Stimulated activated CD8-positive, alpha-beta memory T cell treated with anti-CD3 and anti-CD28 coated beads, Interleukin-2, amount 100 ng/mL, for 48 hours (primary cell): ENCODE results near the gene STPG2.

Experiments
- DNase-seq, 2 donors: peaks; one replicate each; pipeline ENCODE4 v3.0.0-alpha.2; 2020; ENCODE audit warnings: low read depth in 2 of 2

Gene STPG2

DNA sequence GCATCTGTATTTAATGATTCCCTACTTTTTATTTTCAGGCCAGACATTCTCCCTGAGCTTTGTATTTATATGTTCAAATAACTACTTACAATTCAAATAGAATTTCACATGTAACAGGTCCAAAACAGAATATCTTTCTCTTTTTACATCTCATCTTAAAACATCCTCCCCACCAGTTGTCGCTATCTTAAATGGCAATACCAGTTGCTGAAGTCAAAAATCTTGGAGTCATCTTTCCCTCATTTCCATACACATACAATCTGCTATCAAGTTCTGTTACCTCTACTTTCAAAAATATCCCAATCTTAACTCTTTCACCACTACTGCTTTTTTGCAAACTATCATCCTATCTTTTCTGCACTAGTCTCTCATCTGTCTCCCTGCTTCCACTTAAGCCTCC is 330.5 kb downstream of the STPG2 start:
- no peak for DNase-seq

- no peak for DNase-seq
Measured at GRCh38 chr4:97786306-97786920, 356.9 kb downstream of the STPG2 start.

- DNase-seq: no peak
Measured at GRCh38 chr4:97778174-97778573, 365.1 kb downstream of the STPG2 start.

DNA sequence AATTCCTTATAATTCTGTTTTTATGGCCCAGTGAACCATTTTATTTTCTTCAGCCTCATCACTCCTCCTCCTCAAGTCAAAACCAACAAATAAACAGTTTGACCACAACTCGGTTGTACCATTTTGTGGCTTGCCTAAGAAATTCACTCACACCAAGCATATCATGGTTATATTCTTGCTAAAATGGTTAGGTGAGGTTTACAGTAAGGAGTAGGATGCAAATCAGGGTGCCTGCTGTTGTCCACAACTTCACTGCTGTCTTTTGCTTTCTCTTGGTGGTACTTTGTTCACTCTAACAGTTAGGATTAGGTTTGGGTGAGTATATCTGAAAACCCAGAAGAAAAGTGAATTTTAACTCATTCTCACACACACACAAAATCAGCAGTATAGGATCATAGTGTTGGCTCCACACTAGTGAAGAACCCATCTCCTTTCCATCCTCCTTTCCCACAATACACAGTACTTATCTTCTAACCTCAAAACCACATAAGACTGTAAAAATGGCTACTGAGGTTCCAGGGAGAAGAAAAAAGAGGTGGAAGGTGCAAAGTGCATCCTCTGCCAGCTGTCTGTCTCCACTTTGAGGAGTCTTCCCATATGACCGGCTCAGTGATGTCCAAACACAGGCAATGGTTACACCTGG is 368.8 kb downstream of the STPG2 start:
- no peak for DNase-seq

- DNase-seq: no peak
Measured at GRCh38 chr4:97770222-97770621, 373.1 kb downstream of the STPG2 start.

DNA sequence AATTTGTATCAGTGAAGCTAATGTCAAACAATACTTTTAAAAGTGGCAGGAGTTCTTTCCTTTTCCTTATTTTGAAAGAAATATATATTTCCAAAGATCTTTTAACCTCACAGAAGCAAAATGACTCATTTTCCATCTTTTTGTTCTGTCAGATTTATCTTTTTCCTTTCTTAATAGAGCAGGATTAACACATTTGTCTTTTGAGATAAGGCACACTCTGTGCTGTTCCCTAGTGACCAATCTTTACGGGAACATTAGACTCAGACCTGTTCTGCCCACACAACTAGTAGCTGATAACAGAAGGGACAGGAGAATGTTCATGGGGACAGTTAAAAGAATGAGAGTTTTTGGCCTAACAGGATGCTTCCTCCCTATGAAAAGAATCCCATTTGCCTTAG is 381.2 kb downstream of the STPG2 start:
- DNase-seq: no peak

DNA sequence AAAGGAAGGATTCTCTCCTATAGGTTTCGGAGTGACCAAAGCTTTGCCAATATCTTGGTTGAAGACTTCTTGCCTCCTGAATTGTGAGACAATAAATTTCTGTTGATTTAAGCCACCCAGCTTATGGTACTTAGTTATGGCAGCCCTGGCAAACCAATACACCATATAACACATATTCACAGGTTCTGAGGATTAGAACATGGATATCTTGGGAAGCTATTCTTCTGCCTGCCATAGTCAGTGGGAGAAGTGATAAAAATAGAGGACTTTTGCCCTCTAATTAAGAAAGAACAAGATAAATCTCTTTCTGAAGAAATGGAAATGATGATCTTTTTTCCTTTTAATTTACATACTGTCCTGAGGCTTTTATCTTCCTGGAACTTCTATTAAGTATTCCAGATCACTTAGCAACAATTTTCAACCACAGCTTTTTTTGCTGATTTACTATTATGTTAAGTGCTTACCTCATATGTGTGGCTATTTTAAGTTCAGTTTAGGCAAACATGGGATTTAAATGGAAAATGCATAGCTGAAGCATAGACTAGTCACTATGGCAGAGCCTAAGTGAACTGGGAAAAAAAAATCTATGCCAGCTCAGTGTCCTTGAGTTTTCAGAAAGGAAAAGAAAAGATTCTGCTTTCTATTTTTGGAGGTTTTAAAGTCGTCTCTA is 381.7 kb downstream of the STPG2 start:
- no peak for DNase-seq

DNA sequence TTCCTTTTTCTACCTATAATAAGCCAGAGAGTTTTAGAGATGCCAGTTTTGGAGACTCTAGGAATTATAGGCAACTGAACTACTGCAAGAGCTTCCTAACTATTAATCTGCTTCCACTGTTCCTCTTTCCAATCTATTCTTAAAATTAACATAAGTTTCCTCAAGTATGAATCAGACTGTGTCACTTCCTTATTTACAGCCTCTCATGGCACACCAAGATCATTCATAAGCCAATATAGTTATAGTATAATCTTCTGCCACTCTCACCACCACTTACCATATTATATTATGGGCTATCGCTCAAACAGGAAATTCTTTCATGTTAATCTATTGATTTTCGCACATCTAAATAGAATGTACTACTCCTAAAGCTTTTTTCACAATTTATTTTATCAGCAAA is 383.5 kb downstream of the STPG2 start:
- DNase-seq: no peak

DNA sequence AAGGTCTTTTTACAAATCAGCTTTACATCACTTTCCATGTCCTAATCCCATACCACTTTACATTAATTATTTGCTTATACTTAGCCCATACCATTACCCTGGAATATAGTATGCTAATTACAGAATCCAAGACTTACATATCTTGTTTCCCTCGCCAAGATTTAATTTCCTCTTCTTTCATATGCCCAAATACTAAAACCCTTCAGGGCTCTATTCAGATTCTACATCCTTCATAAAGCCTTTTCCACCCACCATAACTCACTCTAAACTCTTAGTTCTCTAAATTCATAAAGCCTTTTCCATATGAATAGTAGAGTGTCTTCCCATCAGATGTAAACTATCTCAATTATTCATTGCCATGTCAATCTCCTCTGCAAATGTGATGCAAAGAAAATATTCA is 390.7 kb downstream of the STPG2 start:
- DNase-seq: no peak

GRCh38 chr4:97747945-97748344 is 395.3 kb downstream of the STPG2 start:
- DNase-seq: no peak

GRCh38 chr4:97720869-97721432 is 422.3 kb downstream of the STPG2 start:
- no peak for DNase-seq

GRCh38 chr4:97691111-97691605 is 452.1 kb downstream of the STPG2 start:
- no peak for DNase-seq

GRCh38 chr4:97670703-97671269 is 472.5 kb downstream of the STPG2 start:
- DNase-seq: no peak

DNA sequence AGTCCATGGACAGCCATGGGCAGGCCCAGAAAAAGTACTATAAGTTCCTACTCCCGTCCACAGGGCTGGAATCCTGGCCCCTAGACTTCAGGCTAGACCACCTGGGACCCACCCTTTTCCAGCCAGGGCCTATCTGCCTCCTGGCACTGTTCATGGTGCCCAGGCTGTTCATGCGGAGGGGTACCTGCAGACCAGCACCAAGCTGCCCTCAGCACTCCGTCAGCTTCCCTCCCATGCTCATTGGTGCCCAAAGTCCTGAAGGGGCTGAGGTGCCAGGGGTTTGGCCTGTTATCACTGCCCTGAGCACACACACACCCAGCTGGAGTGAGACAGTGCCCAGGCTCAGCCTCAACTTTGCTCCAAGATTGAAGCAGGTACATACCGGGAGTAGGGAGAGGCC is 477.7 kb downstream of the STPG2 start:
- DNase-seq: no peak

GRCh38 chr4:97664741-97665140 is 478.5 kb downstream of the STPG2 start:
- DNase-seq: no peak

GRCh38 chr4:97662133-97662532 is 481.1 kb downstream of the STPG2 start:
- DNase-seq: no peak

- DNase-seq: no peak
Measured at GRCh38 chr4:97656044-97656720, 487.1 kb downstream of the STPG2 start.

DNA sequence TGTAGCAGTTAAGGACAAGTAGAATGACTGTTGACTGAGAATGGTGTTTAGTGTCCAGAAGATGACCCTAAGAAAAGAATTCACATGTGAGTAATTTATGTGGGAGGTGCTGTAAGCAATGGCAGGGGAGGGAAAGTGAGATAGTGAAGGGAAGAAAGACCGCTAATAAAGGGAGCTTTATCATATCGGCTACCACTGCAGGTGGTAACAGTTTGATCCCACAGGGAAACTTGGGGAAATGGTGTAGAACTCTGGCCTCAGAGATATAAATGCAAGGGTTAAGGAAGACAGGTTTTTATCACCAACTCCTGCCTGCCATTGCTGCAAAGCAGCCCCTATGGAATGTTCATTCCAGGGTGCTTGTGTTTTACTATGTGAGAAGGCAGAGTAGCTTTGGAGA is 489.6 kb downstream of the STPG2 start:
- DNase-seq: no peak

GRCh38 chr4:97646997-97647396 is 496.3 kb downstream of the STPG2 start:
- DNase-seq: no peak

DNA sequence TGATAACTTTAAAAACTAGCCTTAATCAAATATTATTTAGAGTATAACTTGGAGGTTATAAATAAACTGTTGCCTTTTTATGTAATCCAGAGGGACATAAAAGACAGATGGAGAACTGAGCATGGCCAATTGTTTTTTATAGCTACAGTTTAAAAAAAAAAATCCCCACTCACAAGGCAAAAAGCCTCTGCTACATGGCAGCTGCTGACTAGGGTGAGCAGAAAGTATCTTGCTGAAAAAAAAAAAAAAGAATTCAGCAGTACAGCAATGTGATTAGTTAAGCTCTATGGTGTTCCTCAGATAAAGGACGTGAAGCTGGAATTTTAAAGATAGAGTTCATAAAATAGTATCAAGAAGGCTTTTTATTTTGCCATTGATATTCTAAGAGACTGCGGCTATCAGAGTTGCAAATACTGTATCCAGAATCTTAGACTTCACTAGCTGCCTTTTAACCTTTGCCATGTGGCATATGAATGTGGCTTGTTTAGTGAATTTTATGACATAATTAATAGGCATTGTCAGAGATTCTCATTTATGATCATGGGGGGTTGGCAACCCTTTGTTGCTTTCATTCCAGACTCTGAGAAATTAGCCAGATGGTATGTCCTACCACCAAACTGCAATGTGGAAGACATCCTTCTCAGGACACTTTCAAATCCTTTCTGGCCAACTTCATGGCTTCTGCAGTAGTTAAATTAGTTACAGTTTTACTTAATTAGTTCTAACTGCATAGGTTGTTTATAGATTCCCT is 498.0 kb downstream of the STPG2 start:
- DNase-seq: no peak

DNA sequence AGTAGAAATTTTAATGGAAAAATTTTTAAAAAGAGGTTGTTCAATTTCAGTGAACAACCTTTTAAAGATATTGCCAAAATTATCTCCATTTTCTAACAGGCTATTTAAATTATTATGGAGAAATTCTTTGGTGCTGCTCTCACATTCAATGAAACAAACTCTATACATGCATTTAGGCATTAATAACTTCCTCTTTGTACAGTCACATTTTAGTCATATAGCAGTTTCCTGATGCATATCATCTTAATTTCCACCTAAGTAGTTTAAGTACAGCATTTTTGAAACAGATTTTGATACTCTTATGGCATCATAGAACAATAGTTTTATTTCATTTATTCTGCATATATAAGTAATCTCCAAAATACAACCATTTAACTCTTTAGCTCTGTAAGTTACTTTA is 500.1 kb downstream of the STPG2 start:
- DNase-seq: no peak
